Daoy (cell line): ENCODE data around the gene AKNA. TPM values are rescaled to one million over a fixed set of nuclear protein-coding genes. Genes with fewer than 3 reads are reported as not detected.

ENCODE experiments used
- DNase-seq: peaks from one replicate; pipeline ENCODE4 v3.0.0-alpha.2; 2015; ENCODE audit warnings: low read depth
- total RNA-seq: library from RNA; depleted of rRNA; stranded (reverse); fragments of >200 nt; shearing (Covaris generic); gene quantifications from 2 replicates; pipeline ENCODE4 v1.2.3, GENCODE V29; 2014

AKNA gene
- total RNA-seq, 1 experiment from 2014 or later, result 1.5 TPM

DNA sequence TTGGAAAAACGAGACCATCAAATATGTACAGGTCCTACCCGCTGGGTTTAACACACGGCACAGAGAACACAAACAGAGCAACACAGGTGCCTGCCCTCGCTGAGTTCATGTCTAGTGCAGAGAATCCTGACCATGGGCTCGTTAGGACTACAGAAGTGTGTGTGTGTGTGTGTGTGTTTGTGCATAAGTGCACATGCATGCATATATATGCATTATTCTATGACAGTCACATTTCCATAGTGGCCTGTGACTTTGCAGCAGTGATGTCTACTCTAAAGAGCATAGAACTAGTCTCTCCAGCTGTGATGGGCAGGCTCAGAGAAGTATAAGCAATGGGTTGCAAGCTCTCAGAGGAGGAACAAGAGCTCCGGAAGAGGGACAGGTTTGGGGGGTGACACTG, 30.4 kb downstream of the AKNA start:
- DNase-seq, result no peak

DNA sequence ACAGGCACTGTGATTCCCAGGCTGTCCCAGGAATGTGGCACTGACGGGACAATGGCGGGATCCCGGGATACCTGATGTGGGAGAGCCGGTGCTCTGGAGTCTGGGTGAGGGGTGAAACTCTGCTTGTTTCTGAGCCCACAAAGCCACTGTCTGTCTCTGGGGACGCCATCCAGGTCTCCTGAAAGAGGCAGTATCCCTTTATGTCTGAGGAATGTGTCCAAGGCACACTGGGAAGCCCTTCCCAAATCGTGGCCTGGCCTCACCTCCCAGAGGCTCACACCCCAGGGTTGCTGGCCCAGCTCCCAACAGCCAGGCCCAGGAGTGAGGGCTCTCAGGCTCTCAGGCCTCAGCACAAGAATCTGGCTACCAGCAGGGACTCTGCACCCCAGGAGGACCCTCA, 31.0 kb downstream of the AKNA start:
- DNase-seq, result no peak

DNA sequence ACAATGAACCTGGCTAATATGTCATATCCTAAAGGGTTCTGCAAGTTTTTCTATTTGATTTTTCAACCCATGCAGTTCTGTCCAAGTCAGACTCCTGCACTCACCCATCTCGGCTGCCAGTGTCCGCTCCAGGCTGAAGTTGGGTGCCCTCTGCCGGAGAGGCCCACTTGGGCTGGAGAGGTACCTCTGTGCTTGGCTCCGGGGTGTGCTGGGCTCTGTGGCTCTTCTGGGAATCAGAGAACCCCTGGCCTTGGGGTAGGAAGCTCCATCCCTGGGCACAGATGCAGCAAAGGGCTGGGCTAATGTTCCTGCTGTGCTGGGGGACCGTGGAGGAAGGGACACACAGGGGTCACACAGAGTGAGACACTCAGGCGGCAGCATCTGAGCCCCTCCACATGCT, 32.0 kb downstream of the AKNA start:
- DNase-seq, result no peak

DNA sequence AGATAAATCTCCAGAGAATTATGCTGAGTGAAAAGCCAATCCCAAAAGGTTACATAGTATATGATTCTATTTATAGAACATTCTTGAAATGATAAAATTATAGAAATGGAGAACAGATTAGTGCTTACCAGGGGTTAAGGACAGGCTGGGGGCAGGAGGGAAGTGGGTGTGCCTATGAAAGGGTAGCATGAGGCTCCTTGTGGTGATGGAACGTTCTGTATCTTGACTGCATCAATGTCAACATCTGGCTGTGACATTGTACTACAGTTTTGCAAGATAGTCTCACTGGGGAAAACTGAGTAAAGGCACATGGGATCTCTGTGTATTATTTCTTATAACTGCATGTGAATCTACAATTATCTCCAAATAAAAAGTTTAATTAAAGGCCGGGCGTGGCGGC, 35.9 kb downstream of the AKNA start:
- DNase-seq, result no peak

DNA sequence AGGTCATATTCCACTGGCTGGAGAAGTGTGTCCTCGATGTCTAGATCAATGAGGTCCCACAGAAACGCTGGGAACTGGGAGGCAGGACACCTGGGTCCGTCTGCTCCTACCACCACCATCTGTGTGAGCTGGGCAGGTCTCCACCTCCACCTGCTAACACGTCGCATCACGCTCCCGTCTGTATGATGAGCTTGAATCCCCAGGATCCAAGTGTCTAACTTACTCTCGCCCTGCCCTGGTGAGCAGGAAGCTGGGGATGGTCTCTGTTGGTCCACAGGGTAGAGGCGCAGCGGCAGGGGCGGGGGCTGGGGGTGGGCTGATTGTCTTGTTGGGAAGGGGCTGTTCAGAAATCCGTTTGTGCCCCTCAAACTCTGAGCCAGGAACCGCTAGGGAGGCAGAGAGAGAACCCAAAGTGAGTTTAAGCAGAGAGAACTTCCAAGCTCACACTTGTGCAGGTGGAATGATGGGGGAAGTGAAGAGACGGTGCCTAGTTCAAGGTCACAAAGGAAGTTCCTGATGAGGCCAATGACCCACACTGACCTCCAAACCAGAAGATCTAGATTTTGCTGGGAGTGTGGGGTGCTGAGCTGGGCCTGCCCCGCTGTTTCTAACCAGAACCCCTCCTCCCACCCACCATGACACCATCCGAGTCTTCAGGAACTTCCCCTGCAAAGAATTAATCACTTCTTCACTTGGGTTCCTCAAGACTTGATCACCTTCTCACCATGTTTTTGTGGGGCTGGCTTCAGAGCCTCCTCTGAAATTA, 37.0 kb downstream of the AKNA start:
- no peak for DNase-seq

DNA sequence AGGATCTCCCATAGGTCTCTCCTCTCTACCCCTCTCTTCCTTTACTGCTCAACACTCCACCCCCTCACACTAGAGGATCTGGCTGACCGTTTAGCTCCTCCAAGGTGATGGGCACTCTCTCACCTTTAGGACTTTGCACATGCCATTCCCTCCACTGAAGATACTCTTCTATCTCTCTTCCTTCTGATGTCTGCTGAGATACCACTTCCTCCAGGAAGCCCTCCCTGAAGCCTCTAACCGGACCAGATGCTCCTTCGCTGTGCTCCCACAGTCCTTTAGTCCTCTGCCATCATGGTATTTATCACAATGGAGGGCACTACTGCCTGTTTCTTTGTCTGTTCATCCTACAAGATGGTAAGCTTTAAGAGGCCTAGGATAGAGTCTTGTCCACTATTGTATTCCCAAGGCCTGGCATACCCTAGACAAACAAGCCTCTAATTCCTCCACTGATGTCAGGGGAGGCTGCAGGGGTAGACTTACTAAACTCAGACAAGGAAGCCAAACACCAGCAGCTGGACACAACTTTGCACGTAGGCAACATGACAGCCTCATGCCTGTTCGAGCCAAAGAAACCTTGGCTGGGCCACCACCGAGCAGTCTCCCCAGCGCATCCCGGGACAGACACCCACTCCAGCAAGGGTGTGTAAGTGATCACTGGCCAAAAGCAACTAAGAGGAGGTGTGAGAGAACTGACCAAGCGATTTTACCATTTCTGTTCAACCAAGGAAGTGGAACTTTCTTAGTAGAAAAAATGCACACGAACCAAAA, 37.9 kb downstream of the AKNA start:
- DNase-seq, result no peak

DNA sequence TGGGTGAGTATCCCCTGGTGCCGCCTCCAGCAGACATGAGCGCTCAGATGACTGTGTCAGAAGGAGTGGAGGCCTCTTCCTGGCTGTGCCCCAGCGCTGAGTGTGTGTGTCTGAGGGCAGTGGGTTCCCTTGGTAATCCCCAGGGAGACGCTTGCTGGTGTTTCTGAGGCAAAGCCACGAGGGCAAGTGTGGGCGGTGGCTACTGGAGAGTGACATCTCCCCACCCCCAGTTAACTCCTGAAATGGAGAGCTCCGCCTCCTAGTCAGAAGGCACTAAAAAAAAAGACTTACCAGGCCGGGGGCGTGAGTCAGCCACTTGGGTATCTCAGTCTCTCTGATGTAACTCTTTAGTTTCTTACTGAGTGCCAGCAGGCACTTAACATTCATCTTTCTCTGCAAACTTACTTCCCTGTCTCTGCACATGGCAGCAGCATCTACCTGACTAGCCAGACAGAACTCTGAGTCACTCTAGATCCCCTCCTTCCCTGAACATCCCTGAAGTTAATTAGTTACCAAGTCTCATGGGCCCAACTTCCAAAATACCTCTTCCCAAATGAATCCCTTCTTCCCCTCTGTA, 38.8 kb downstream of the AKNA start:
- DNase-seq, result peak; percentile 99

DNA sequence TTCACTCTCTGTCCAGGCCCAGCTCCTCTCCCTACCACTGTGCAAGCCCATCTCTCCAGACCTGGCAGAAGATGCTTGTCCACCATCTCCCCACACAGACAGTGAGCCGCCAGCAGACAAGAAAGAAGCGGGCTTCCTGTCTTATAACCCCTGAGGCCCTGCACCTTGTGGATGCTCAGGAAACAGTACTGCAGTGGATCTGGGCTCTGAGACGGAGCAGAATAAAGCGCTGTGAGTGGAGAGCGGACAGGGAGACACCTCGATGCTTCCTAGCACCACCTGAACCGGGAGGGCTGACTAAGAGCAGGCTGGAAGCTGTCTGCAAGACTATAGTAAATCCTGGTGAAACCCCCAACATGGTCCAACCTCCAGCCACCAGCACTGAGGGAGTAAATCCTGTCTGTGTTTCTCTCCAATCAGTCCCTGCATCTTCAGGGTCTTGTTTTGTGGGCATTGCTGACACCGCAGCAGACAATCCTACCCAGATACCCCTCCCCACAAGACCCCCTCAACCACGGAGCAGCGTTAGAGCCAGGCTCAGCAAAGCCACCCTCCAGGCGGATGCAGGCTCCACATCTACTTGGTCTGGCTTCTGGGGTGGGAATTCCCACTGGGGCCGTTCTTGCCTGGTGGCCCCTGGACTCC, 39.4 kb downstream of the AKNA start:
- DNase-seq, result no peak

DNA sequence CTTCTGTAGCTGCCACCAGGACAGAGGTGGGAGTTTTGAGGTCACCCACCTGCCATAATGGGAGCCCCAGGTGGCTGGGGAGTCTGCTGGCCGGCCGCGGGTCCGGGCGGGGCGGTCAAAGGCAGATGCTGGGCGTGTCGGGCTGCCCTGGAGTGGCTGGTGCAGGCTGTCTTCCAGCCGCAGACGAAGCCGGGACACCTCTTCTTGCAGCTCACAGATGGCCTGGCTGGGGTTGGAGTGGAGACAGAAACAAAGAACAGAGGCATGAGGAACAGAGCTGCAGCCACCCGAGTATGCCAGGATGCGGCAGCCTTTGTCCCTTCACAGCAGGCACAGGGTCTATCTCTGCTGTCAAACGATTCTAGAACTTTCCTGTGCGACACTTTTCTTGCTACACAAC, 40.1 kb downstream of the AKNA start:
- DNase-seq, result no peak

DNA sequence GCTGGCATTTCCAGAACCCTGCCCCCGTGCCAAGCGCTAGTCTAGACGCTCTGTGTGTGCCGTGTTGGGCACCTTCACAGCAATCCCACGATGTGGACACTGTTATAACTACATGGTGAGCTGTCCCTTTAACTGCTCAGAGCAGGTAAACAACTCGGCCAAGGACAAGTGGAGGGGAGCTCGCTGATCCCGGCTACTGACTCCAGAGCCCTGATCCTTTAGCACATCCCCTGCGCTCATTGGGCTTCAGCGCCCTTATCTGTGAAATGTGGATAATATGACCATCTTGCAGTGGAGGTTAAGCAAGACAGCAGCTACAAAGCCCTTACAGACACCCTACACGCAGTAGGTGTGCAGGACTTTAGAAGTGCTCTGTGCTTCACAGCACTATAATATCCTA, 41.6 kb downstream of the AKNA start:
- no peak for DNase-seq

DNA sequence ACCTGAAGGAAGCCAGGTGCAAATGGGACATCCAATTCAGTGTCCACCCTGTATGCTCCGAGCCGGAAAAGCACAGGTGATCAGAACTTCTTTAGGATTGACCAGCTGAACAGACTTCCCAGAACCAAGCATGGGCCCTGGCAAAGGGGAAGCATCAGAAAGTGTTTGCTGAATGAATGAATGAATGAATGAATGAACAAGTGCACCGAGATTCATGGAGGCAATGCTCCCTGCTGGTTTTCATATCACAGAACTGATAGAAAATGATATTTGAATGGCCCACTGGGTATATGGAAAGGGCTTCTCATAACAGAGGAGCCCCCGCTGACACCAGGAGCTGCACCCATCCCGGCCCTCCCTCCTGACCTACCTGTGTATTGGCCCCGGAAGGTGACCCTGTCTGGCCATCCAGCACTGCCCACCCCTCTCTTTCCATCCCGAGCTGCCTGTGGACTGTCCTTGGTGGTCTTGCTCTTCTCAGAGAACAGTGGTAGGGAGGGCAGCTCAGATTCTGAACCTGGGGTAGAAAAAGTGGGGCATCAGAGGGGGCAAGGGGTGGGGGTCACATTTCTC, 42.2 kb downstream of the AKNA start:
- no peak for DNase-seq

DNA sequence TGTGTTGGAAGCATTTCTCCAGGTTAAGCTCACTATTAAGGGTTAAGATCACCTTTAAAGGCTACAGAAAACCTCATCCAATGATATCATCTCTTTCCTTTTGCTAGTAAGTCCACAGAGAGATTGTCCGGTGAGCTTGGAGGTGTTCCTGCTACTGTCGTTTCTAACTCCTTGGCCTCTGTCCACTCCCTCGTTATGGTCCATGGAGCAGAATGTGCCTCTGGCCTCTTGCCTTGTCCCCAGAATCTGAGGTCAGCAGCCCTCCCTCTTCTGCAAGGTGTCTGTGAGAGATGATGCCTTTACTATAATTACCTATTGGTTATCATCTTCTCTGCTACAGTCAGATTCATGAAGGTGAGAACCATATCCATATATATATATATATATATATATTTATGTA, 43.1 kb downstream of the AKNA start:
- DNase-seq, result no peak

DNA sequence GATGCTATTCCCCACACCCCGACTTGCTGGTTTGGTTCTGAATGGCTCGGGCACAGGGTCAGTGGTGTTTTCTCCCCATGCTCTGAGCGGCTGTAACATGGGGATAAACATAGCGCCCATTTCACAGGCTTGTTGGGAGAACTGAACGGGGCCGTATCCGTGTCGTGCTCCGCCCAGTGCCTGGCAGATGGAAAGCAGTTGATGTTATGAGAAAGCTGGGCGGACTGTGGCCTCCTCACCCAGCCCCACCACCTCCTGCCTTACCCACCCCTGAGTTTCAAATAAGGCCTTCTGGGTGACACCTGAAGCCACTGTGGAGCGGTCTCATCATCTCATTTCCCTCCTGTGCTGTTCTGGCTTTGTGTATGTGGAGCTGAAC, 43.6 kb downstream of the AKNA start:
- no peak for DNase-seq

DNA sequence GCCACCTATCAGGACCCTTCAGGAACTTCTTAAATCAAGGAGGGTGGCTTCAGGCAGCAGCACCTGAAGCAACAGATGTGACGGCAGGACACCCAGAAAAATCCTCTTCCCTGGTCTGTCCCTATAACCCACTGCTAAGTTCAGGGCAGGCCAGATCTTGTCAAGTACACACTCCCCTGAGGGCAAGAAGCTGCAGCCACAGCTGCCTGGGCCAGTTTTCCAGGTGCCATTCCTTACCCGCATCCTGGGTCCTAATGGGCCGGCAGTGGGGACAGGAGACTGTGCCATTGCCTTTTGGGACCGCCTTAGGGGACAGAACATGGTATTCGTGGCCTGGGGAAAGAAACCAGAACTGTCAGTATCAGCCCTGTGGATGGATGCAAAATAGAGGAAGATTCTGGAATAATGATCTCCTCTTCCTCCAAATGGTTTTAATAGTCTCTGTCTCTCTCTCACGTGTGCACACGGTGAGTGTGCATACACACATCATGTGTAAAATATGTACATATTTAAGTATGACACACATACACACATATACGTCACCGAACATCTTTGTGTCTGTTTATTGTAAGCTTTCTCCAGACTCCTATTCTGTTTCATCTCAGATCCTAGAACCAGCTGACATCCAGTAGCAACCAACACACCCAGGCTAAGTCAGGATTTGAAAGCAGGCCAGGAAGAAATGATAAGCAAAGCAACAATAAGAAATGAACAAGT, 44.2 kb downstream of the AKNA start:
- DNase-seq, result no peak

DNA sequence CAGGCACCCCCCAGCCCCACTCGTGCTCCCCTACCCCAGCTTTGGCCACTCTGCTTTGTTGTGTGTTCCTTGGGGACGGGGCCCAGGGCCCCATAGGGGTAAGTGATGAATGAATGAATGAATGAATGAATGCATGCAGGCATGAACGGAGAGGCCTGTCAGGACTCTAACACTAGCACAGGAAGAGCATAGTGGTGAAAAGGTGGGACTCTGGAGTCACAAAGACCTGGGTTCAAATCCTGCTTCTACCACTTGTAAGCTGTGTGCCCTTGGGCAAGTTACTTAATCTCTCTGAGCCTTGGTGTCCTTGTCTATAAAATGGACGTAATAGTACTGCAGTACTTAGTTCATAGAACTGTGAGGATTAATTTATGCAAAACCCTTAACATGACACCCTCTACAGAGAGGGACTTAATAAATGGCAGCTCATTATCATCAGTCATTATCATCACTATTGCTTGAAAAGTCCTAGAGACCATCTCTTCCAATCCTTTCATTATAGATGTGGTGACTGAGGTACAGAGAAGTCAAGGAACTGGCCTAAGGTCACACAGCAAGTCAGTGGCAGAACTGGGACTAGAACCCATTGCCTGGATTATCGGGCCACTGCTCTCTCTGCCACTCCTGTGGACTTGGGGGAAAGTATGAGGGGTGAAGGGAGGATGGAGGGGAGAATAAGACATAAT, 44.9 kb downstream of the AKNA start:
- no peak for DNase-seq

DNA sequence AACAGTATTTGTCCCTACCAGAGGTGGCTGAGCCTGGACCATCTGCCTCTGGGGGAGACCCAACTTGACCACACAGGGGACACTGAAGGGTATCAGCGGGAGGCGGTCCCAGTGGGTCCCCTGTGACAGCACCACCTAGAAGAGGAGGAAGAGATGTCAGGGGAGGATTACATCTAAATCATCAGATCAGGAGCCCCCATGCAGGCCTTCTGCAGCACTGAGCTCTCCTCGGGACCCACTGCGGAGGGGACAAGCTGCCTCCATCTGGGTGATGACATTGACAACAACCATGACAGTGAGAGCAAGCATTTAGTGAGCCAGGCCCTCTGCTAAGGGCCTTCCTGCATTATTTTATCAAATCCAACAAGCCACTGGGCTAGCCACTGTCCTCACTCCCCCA, 45.8 kb downstream of the AKNA start:
- DNase-seq, result no peak

DNA sequence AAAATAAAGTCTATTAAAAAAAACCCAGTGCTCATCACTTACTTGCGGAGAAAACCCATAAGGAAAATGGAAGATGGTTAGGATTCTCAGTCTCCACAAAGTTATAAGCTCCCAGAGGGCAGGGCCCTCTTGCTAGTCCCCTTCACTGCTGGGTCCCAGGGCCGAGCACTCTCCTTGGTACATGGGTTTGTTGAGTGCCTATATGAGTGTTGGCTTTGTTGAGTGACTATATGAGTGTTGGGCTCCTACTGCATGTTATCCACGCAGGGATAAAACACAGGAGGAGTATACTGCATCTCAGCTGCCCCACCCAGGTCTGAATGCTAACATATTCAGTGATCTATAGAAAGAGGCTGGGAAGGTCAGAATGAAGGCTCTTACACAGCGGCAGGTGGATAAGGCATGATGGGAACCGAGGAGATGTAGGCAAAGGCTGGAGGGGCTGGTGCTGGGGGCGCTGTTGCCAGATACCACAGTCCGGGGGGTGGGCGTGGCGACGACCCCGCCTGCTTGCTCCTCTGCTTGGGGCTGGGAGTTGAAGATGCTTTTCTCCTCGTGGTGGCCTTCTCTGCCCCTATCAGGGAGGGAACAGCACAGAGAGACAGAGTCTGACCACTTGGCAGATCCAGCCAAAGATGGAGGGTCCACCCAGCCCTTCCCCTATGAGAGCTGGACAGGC, 46.5 kb downstream of the AKNA start:
- no peak for DNase-seq

DNA sequence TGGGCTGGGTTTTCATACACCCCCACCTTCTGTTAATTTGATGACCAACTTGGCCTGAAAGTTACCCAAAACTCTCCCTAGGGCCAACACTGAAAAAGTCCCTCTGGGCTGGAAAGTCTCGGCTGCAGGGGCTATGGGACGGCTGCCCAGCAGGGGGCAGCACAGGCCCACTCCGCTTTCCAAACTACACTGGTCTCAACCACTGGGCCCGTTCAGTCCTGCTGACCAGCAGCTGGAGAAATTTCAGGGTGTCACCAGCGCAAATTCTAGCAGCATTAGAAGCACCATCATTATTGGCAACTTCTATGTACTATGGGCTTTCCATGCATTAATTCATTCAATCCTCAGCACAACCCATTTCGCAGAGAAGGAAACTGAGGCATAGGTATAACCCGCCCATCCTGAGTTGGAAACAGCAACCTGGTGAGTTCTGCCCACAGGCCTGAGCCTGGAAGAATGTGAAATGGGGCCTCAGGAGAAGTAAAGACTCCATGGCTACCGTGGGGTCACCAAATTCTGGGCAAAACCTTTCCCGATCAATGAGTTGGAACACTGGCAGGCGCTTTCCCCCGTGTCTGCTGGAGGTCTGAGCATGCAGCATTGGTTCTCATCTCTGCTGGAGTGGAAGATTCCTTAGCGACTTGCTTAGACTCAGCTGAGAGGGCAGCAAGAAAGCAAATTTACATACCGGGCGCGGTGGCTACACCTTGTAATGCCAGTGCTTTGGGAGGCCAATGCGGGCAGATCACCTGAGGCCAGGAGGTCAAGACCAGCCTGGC, 48.5 kb downstream of the AKNA start:
- peak; percentile 71 for DNase-seq

DNA sequence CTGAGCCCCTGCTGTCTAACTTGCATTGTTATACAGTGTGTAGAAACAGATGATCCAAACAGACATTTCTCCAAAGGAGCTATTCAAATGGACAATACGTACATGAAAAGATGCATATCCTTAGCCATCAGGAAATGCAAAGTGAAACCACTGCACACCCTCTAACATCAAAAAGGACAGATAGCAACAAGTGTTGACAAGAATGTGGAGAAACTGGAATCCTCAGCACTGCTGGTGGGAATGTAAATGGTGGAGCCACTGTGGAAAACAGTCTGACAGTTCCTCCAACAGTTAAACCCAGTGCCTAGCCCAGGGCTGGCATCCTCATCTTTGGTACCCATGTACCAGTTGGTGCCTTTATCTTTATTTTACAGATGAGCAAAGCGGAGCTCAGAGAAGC, 49.6 kb downstream of the AKNA start:
- DNase-seq, result no peak
